GM23338 (cell line): ENCODE results near the gene IDS. TPM values are rescaled to one million over a fixed set of nuclear protein-coding genes. Genes with fewer than 3 reads are reported as not detected.

Source experiments
- ATAC-seq: fragments of 200-7000 bp; cut with Tn5 transposase; 3 replicates; pipeline ENCODE4 v1.9.1; 2020
- DNase-seq: peaks from one replicate; pipeline ENCODE4 v3.0.0-alpha.2; 2015; ENCODE audit warnings: low spot score
- H2AFZ ChIP-seq: fragments of 200-600 bp; sonication (generic); 2 replicates; pipeline ENCODE4 v1.8.0; 2016; ENCODE audit warnings: antibody characterized with exemption, mild to moderate bottlenecking, moderate library complexity
- H3F3A ChIP-seq: fragments of 200-600 bp; sonication (generic); replicated peaks from 2 replicates; pipeline ENCODE4 v1.8.0; 2017; ENCODE audit warnings: antibody characterized with exemption, mixed run types, low read depth
- H3K27ac ChIP-seq: fragments of 200-600 bp; sonication (generic); 2 replicates; pipeline ENCODE4 v1.6.1; 2016; ENCODE audit warnings: low read depth
- H3K27me3 ChIP-seq: fragments of 200-600 bp; sonication (generic); 2 replicates; pipeline ENCODE4 v1.8.0; 2016; ENCODE audit warnings: mild to moderate bottlenecking, mixed run types, moderate library complexity; ENCODE audit not compliant: insufficient read depth
- H3K36me3 ChIP-seq: fragments of 200-600 bp; sonication (generic); 2 replicates; pipeline ENCODE4 v1.8.0; 2016; ENCODE audit warnings: mild to moderate bottlenecking; ENCODE audit not compliant: insufficient read depth
- H3K4me1 ChIP-seq: fragments of 200-600 bp; sonication (generic); 2 replicates; pipeline ENCODE4 v1.8.0; 2016; ENCODE audit warnings: mild to moderate bottlenecking, moderate library complexity; ENCODE audit not compliant: insufficient read depth
- H3K4me2 ChIP-seq: fragments of 200-600 bp; sonication (generic); 2 replicates; pipeline ENCODE4 v1.7.1; 2017; ENCODE audit warnings: mixed run types
- H3K4me3 ChIP-seq: fragments of 200-600 bp; sonication (generic); 2 replicates; pipeline ENCODE4 v1.6.1; 2016; ENCODE audit warnings: mixed run types
- H3K79me2 ChIP-seq: fragments of 200-600 bp; sonication (generic); replicated peaks from 2 replicates; pipeline ENCODE4 v1.8.0; 2017; ENCODE audit warnings: mild to moderate bottlenecking; ENCODE audit not compliant: insufficient read depth
- H3K9me2 ChIP-seq: fragments of 200-600 bp; sonication (generic); 2 replicates; pipeline ENCODE4 v1.8.0; 2017; ENCODE audit not compliant: insufficient read depth
- H4K20me1 ChIP-seq: fragments of 200-600 bp; sonication (generic); replicated peaks from 2 replicates; pipeline ENCODE4 v1.8.0; 2017; ENCODE audit warnings: mild to moderate bottlenecking; ENCODE audit not compliant: insufficient read depth
- H3K27ac Mint-ChIP-seq: 2 replicates; pipeline ENCODE4 v1.8.0; 2020; ENCODE audit warnings: inconsistent platforms, mild to moderate bottlenecking, moderate library complexity, mixed read lengths
- H3K27me3 Mint-ChIP-seq: 3 replicates; pipeline ENCODE4 v1.8.0; 2022; ENCODE audit warnings: low read depth, mild to moderate bottlenecking, moderate library complexity, mixed read lengths, inconsistent platforms; ENCODE audit not compliant: insufficient read depth, poor library complexity
- H3K36me3 Mint-ChIP-seq: 3 replicates; pipeline ENCODE4 v1.8.0; 2021; ENCODE audit warnings: low read depth, mild to moderate bottlenecking, inconsistent platforms, moderate library complexity, mixed read lengths
- H3K4me1 Mint-ChIP-seq: 3 replicates; pipeline ENCODE4 v1.8.0; 2020; ENCODE audit warnings: mild to moderate bottlenecking, inconsistent platforms, mixed read lengths
- H3K4me3 Mint-ChIP-seq: 3 replicates; pipeline ENCODE4 v1.8.0; 2021; ENCODE audit warnings: moderate library complexity, mild to moderate bottlenecking, inconsistent platforms, mixed read lengths
- H3K9me3 Mint-ChIP-seq: 3 replicates; pipeline ENCODE4 v1.8.0; 2020; ENCODE audit warnings: moderate library complexity, mild to moderate bottlenecking, inconsistent platforms, mixed read lengths
- CREB1 ChIP-seq: fragments of 250-450 bp; sonication (Bioruptor Pico); IDR thresholded peaks from 2 replicates; pipeline ENCODE4 v1.5.0; 2020; ENCODE audit warnings: low read depth, mild to moderate bottlenecking, moderate library complexity
- CTCF ChIP-seq, 2 experiments: fragments of 200-600 bp in 1 of 2; sonication (generic) in 1 of 2; conservative IDR thresholded peaks; 2 replicates each; pipeline versions ENCODE4 v1.5.1 to v1.6.1; 2016 to 2017; ENCODE audit warnings: antibody characterized with exemption in 2 of 2, low read depth in 2 of 2, mild to moderate bottlenecking in 2 of 2, moderate library complexity in 1 of 2
- ETS1 ChIP-seq: IDR thresholded peaks from 2 replicates; pipeline ENCODE4 v1.6.1; 2016; ENCODE audit warnings: antibody characterized with exemption
- EZH2phosphoT487 ChIP-seq: fragments of 200-600 bp; sonication (generic); IDR thresholded peaks from one replicate; pipeline ENCODE4 v1.8.1; 2018; ENCODE audit warnings: antibody characterized with exemption; ENCODE audit not compliant: unreplicated experiment
- JUNB ChIP-seq: IDR thresholded peaks from one replicate; pipeline ENCODE4 v1.6.1; 2016; ENCODE audit warnings: antibody characterized with exemption; ENCODE audit not compliant: unreplicated experiment
- NANOG ChIP-seq: IDR thresholded peaks from 2 replicates; pipeline ENCODE4 v1.6.1; 2016; ENCODE audit warnings: antibody characterized with exemption, borderline replicate concordance
- POLR2AphosphoS5 ChIP-seq: IDR thresholded peaks from 2 replicates; pipeline ENCODE4 v1.6.1; 2016; ENCODE audit warnings: antibody characterized with exemption, low read depth
- REST ChIP-seq: IDR thresholded peaks from one replicate; pipeline ENCODE4 v1.6.1; 2018; ENCODE audit warnings: antibody characterized with exemption; ENCODE audit not compliant: unreplicated experiment
- ZNF114 ChIP-seq: fragments of 250-450 bp; sonication (Bioruptor Pico); IDR thresholded peaks from 2 replicates; pipeline ENCODE4 v1.5.0; 2020; ENCODE audit warnings: mild to moderate bottlenecking, moderate library complexity
- ZNF331 ChIP-seq: fragments of 250-450 bp; sonication (Bioruptor Pico); IDR thresholded peaks from 2 replicates; pipeline ENCODE4 v1.5.0; 2020; ENCODE audit warnings: low read depth, mild to moderate bottlenecking, moderate library complexity
- polyA plus RNA-seq: library from polyadenylated mRNA; unstranded; fragments of >200 nt; fragmentation: Nextera tagmentation; extraction: Ambion mirVana; gene quantifications from 2 replicates; pipeline ENCODE4 v1.2.1, GENCODE V29; 2016
- total RNA-seq: library from RNA; depleted of rRNA; stranded (reverse); fragments of >200 nt; shearing (Covaris generic); gene quantifications from 2 replicates; pipeline ENCODE4 v1.2.3, GENCODE V29; 2014

Gene IDS
- total and polyA plus RNA-seq, 2 experiments from 2014 or later = 8.2 to 12.3 TPM

- no peak for TF ChIP-seq ZNF331 (CRISPR knock-in tag)
- no peak for TF ChIP-seq POLR2AphosphoS5
- TF ChIP-seq CREB1 (CRISPR knock-in tag) = no peak
- TF ChIP-seq NANOG = no peak
- TF ChIP-seq JUNB = no peak
- TF ChIP-seq ETS1 = no peak
- no peak for TF ChIP-seq EZH2phosphoT487
Measured at GRCh38 chrX:149455934-149456333, 49.2 kb downstream of the IDS start (continued).

- no peak overlapping the region for H3K27ac Mint-ChIP-seq
Measured at GRCh38 chrX:149453906-149454822, 50.9 kb downstream of the IDS start.

More at GRCh38 chrX:149453906-149454822, 50.9 kb downstream of the IDS start:
- no peak for ATAC-seq
- H3K4me1 Mint-ChIP-seq = no peaks in the 10 kb centered on the region
- H3K4me3 Mint-ChIP-seq = no peak overlapping the region
- no peaks in the 10 kb centered on the region for H3K4me1 ChIP-seq
- H3K27ac ChIP-seq = no peak overlapping the region
- H3K79me2 ChIP-seq = no peaks in the 10 kb centered on the region
- TF ChIP-seq EZH2phosphoT487 (no peak), CTCF (conservative IDR thresholded peaks at IDR 0.05; ENCODE audit: low read depth in 2 of 2) (no peak), REST (no peak), JUNB (no peak), ZNF331 (CRISPR knock-in tag) (no peak), NANOG (no peak), ZNF114 (CRISPR knock-in tag) (no peak), POLR2AphosphoS5 (no peak)
- H3K36me3 ChIP-seq = no peaks in the 10 kb centered on the region
- no peaks in the 10 kb centered on the region for H3K27me3 ChIP-seq
- H4K20me1 ChIP-seq = no peaks in the 10 kb centered on the region
- H3K36me3 Mint-ChIP-seq = no peaks in the 10 kb centered on the region
- H3K27me3 Mint-ChIP-seq = no peaks in the 10 kb centered on the region
- no peak for DNase-seq
- no peaks in the 10 kb centered on the region; the same call in 1 of the 3 replicates for H3K9me3 Mint-ChIP-seq
- H3K4me3 ChIP-seq = no peak overlapping the region
- no peaks in the 10 kb centered on the region for H3K9me2 ChIP-seq
- H3K4me2 ChIP-seq = no peak overlapping the region
- no peaks in the 10 kb centered on the region for H3F3A ChIP-seq
- H2AFZ ChIP-seq = no peak overlapping the region
